Measurements from ENCODE around the gene STON2.

STON2 gene

DNA sequence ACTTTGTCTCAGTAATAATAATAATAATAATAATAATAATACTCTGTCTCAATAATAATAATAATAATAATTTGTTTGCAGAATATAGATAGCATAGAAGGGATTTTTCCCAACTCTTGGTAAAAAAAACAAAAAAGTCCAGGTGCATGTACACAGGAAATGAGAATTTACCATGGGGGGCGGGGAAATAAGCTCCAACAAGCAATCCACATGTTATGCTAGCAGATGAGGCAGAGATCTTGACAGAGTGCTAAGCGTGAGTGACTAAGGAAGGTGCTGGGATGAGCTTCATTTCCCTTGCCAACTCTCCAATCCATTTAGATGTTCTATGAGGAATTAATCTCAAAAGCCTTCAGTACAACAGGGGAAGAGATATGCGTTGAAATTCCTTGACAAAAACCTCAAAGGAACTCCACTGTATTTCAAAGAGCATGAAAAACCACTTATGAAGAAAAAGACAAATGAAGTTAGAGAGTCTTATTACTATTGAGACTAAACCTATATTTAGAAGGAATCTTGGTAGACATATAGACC is 134.4 kb downstream of the STON2 start:
- Histone ChIP-seq H3K36me3 (ENCODE audit: insufficient read depth, insufficient read length, low read length) (peaks cover 13% of the 10 kb centered on the region), H3K4me3 (ENCODE audit: insufficient read length, low read depth) (no peak overlapping the region), H3K27me3 (ENCODE audit: insufficient read depth, insufficient read length) (no peaks in the 10 kb centered on the region), H3K9me3 (ENCODE audit: insufficient read depth, low read length) (no peaks in the 10 kb centered on the region), H3K4me1 (ENCODE audit: insufficient read depth, insufficient read length) (no peaks in the 10 kb centered on the region), H3K9ac (ENCODE audit: insufficient read length, low read depth) (no peak overlapping the region)
- TF ChIP-seq SUZ12 (IDR thresholded peaks at IDR 0.05; ENCODE audit: extremely low read depth, insufficient read depth, insufficient read length), result no peak
- TF ChIP-seq YY1 (IDR thresholded peaks at IDR 0.05; ENCODE audit: insufficient read depth, insufficient read length), result no peak
- TF ChIP-seq ZNF274 (IDR thresholded peaks at IDR 0.05; ENCODE audit: low read depth, low read length), result no peak
- DNase-seq (ENCODE audit: low read depth, low spot score), result no peak

DNA sequence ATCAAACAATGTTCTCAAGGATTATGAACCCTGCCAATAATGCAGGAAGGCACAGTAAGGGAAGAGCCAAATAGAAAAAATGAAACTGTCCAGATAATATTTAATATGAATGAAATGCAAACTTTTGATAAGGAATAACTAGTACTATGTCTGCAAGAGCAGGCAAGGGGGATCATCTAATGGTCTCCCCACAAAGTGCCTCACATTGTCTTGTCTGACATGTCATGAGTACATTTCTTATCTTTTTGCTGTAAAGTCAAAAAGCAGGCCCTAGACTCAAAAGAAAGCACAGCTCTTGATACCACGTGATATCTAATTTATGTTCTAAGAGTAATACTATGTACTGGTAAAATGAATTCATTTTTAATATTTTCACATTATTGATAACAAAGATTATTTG is 135.5 kb downstream of the STON2 start:
- Histone ChIP-seq H3K4me1 (ENCODE audit: insufficient read depth, insufficient read length) (no peaks in the 10 kb centered on the region), H3K9ac (ENCODE audit: insufficient read length, low read depth) (no peak overlapping the region), H3K9me3 (ENCODE audit: insufficient read depth, low read length) (no peaks in the 10 kb centered on the region), H3K4me3 (ENCODE audit: insufficient read length, low read depth) (no peak overlapping the region), H3K27me3 (ENCODE audit: insufficient read depth, insufficient read length) (no peaks in the 10 kb centered on the region), H3K36me3 (ENCODE audit: insufficient read depth, insufficient read length, low read length) (peaks cover 9% of the 10 kb centered on the region)
- TF ChIP-seq ZNF274 (IDR thresholded peaks at IDR 0.05; ENCODE audit: low read depth, low read length) (no peak), SUZ12 (IDR thresholded peaks at IDR 0.05; ENCODE audit: extremely low read depth, insufficient read depth, insufficient read length) (no peak), YY1 (IDR thresholded peaks at IDR 0.05; ENCODE audit: insufficient read depth, insufficient read length) (no peak)
- DNase-seq (ENCODE audit: low read depth, low spot score), result no peak

DNA sequence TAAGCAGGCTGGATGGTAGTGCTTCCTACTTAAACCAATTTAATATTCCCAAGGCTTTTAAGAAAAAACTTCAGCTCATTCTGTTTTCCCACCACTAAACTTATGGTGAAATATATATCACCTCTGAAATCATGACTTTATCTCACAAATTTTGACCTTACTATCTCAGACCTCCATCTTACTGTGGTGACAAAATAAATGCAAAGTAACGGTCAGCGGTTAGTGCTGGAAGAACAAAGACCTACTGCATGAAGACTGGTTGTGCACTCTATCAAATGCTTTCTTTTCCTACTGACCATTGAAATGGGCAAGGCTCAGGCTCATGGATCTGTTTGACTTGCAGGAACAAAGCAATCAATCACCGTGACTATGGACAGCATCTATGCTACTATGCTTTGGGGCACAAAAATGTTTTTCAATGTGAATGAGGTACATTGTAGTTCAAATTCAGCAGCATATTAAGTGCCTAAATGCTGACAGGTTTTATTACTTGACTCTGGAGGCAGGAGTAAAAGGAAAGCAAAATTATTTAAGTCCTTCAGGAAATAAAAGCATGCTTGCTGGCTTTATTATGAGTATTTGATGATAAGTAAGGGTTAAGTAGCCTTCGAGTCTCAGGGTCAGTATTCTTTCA is 136.2 kb downstream of the STON2 start:
- H3K36me3 ChIP-seq (ENCODE audit: insufficient read depth, insufficient read length, low read length), result peaks cover 10% of the 10 kb centered on the region
- H3K27me3 ChIP-seq (ENCODE audit: insufficient read depth, insufficient read length), result no peaks in the 10 kb centered on the region
- H3K9me3 ChIP-seq (ENCODE audit: insufficient read depth, low read length), result no peaks in the 10 kb centered on the region
- DNase-seq (ENCODE audit: low read depth, low spot score), result no peak
- no peak overlapping the region for H3K9ac ChIP-seq (ENCODE audit: insufficient read length, low read depth)
- no peaks in the 10 kb centered on the region for H3K4me1 ChIP-seq (ENCODE audit: insufficient read depth, insufficient read length)
- H3K4me3 ChIP-seq (ENCODE audit: insufficient read length, low read depth), result no peak overlapping the region
- TF ChIP-seq ZNF274 (IDR thresholded peaks at IDR 0.05; ENCODE audit: low read depth, low read length), result no peak
- no peak for TF ChIP-seq SUZ12 (IDR thresholded peaks at IDR 0.05; ENCODE audit: extremely low read depth, insufficient read depth, insufficient read length)
- TF ChIP-seq YY1 (IDR thresholded peaks at IDR 0.05; ENCODE audit: insufficient read depth, insufficient read length), result no peak

DNA sequence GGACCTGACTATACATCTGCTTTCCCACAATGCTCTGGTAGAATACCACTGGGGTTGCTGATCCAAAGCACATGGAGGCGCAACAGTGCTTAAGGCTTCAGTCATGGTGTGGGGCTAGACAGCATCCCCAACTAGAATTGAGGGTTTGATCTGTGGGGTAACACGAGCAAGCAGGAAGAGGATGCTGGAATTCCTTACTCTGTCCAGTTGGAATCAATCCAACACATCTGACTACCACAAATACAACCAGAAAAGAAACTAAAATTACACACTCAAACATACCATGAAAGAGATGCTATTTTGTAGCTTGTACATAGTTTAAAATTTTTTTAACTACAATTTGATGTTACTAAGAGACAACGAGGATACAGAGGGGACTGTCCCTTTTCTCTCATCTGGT is 138.9 kb downstream of the STON2 start:
- Histone ChIP-seq H3K4me3 (ENCODE audit: insufficient read length, low read depth) (no peak overlapping the region), H3K9me3 (ENCODE audit: insufficient read depth, low read length) (no peaks in the 10 kb centered on the region), H3K27me3 (ENCODE audit: insufficient read depth, insufficient read length) (no peaks in the 10 kb centered on the region), H3K9ac (ENCODE audit: insufficient read length, low read depth) (no peak overlapping the region), H3K36me3 (ENCODE audit: insufficient read depth, insufficient read length, low read length) (peaks cover 10% of the 10 kb centered on the region), H3K4me1 (ENCODE audit: insufficient read depth, insufficient read length) (no peaks in the 10 kb centered on the region)
- TF ChIP-seq YY1 (IDR thresholded peaks at IDR 0.05; ENCODE audit: insufficient read depth, insufficient read length) (no peak), SUZ12 (IDR thresholded peaks at IDR 0.05; ENCODE audit: extremely low read depth, insufficient read depth, insufficient read length) (no peak), ZNF274 (IDR thresholded peaks at IDR 0.05; ENCODE audit: low read depth, low read length) (no peak)
- no peak for DNase-seq (ENCODE audit: low read depth, low spot score)

DNA sequence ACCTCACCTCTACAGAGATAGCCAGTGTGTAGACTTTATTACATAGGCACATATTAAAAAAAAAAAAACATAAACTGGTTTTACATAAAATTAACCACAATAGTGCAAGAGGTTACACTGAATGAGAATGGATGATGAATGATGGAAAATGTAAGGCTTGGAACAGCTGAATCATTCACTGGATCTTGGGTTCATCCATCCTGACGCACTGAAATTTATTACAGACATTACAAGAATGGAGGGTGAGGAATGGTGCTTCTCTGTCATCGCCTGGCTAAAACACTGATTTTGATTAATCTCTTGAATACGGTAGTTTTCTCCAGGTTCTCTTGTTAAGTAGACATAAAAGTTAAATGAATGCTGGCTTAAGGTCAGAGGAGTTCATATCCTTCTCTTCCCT is 139.4 kb downstream of the STON2 start:
- no peak for DNase-seq (ENCODE audit: low read depth, low spot score)
- Histone ChIP-seq H3K9me3 (ENCODE audit: insufficient read depth, low read length) (no peaks in the 10 kb centered on the region), H3K27me3 (ENCODE audit: insufficient read depth, insufficient read length) (no peaks in the 10 kb centered on the region), H3K9ac (ENCODE audit: insufficient read length, low read depth) (no peak overlapping the region), H3K36me3 (ENCODE audit: insufficient read depth, insufficient read length, low read length) (peaks cover 10% of the 10 kb centered on the region), H3K4me3 (ENCODE audit: insufficient read length, low read depth) (no peak overlapping the region), H3K4me1 (ENCODE audit: insufficient read depth, insufficient read length) (no peaks in the 10 kb centered on the region)
- TF ChIP-seq SUZ12 (IDR thresholded peaks at IDR 0.05; ENCODE audit: extremely low read depth, insufficient read depth, insufficient read length), result no peak
- no peak for TF ChIP-seq YY1 (IDR thresholded peaks at IDR 0.05; ENCODE audit: insufficient read depth, insufficient read length)
- TF ChIP-seq ZNF274 (IDR thresholded peaks at IDR 0.05; ENCODE audit: low read depth, low read length), result no peak

DNA sequence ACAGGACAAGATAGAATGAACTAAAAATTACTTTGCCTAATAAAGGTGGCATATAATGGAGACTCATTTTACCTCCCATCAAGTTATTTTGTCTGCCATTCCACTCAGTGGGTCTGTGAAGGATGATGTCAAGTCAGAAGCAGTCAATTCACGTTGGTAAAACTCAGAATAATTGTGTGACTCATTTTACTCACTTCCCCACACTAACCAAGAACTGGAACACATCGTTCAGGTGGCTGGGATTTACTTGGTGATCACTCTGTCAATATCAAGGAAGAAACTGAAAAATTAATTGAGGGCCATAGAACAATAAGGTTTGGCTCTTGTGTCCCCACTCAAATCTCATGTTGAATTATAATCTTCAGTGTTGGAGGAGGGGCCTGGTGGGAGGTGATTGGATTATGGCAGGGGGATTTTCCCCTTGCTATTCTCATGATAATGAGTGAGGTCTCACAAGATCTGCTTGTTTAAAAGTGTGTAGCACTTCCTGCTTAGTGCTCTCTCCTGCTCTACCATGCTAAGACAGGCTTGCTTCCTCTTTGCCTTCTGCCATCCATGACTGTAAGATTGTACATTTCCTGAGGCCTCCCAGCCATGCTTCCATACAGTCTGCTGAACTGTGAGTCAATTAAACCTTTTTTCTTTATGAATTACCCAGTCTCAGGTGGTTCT is 143.7 kb downstream of the STON2 start:
- H3K9ac ChIP-seq (ENCODE audit: insufficient read length, low read depth), result no peak overlapping the region
- DNase-seq (ENCODE audit: low read depth, low spot score), result no peak

DNA sequence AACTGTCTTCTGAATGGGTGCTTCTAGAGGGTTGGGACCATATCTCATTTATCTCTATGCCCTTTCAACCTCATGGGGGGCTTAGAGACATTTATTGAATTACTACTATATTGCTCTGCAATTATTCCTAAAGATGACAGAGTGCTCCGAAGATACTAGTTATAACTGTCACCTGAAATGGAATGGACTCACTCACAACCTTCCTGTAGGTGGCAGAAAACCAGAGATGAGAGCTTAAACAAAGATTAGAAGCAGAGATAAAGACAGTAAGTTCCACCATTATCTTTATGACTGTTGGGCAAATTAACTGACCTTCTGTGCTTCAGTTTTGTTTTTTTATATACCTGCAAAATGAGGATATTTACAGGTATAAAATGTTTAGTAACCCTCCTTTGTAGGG is 147.8 kb downstream of the STON2 start:
- no peaks in the 10 kb centered on the region for H3K27me3 ChIP-seq (ENCODE audit: insufficient read depth, insufficient read length)
- TF ChIP-seq SUZ12 (IDR thresholded peaks at IDR 0.05; ENCODE audit: extremely low read depth, insufficient read depth, insufficient read length), result no peak
- no peak for TF ChIP-seq YY1 (IDR thresholded peaks at IDR 0.05; ENCODE audit: insufficient read depth, insufficient read length)
- no peak for TF ChIP-seq ZNF274 (IDR thresholded peaks at IDR 0.05; ENCODE audit: low read depth, low read length)
- H3K36me3 ChIP-seq (ENCODE audit: insufficient read depth, insufficient read length, low read length), result no peaks in the 10 kb centered on the region
- no peak overlapping the region for H3K9ac ChIP-seq (ENCODE audit: insufficient read length, low read depth)
- no peaks in the 10 kb centered on the region for H3K4me1 ChIP-seq (ENCODE audit: insufficient read depth, insufficient read length)
- no peak for DNase-seq (ENCODE audit: low read depth, low spot score)
- H3K9me3 ChIP-seq (ENCODE audit: insufficient read depth, low read length), result no peaks in the 10 kb centered on the region
- H3K4me3 ChIP-seq (ENCODE audit: insufficient read length, low read depth), result no peak overlapping the region

More for the DNA sequence above, 143.7 kb downstream of the STON2 start:
- TF ChIP-seq YY1 (IDR thresholded peaks at IDR 0.05; ENCODE audit: insufficient read depth, insufficient read length), result no peak
- no peak for TF ChIP-seq SUZ12 (IDR thresholded peaks at IDR 0.05; ENCODE audit: extremely low read depth, insufficient read depth, insufficient read length)
- no peak for TF ChIP-seq ZNF274 (IDR thresholded peaks at IDR 0.05; ENCODE audit: low read depth, low read length)
- H3K9me3 ChIP-seq (ENCODE audit: insufficient read depth, low read length), result no peaks in the 10 kb centered on the region
- H3K27me3 ChIP-seq (ENCODE audit: insufficient read depth, insufficient read length), result no peaks in the 10 kb centered on the region
- no peak overlapping the region for H3K4me3 ChIP-seq (ENCODE audit: insufficient read length, low read depth)
- peaks cover 6% of the 10 kb centered on the region for H3K36me3 ChIP-seq (ENCODE audit: insufficient read depth, insufficient read length, low read length)
- H3K4me1 ChIP-seq (ENCODE audit: insufficient read depth, insufficient read length), result no peaks in the 10 kb centered on the region

All from NT2/D1 (cell line).